ENCODE data around the gene BRD3. TPM values are rescaled to one million over a fixed set of nuclear protein-coding genes. Genes with fewer than 3 reads are reported as not detected.

Gene BRD3
- total and polyA plus RNA-seq, 3 donors from 2014 or later = 30.2 to 64.5 (median 44.3) TPM

DNA sequence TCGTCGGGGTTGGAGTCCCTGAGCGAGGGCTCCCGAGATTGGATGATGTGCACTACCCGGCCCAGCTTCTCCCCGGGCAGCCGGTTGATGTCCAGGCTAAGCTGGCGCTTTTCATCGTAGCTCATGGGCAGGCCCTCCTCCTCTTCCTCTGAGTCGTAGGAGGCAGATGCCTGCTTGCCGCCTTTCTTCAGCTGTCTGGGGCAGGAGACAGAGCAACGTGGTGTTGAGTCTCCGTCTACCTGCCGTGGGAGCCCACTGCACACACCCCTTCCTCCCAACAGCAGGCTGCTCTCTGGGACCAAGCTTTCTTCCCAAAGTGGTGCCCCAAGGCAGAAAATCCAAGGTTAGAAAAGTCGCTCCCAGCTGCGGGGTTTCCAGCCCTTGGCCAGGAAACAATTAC, 31.7 kb downstream of the BRD3 start:
- no peak overlapping the region for H3K4me3 ChIP-seq
- no peaks in the 10 kb centered on the region for H3K36me3 ChIP-seq (ENCODE audit: low read depth, missing control alignments)
- H3K27me3 ChIP-seq = no peaks in the 10 kb centered on the region
- intact Hi-C loops (cut with DNase I; ENCODE audit: low total_unique reads) = no loop called here
- H3K9me3 ChIP-seq = no peaks in the 10 kb centered on the region
- TF ChIP-seq POLR2A (IDR thresholded peaks at IDR 0.05) = no peak
- TF ChIP-seq, protein P1, sequence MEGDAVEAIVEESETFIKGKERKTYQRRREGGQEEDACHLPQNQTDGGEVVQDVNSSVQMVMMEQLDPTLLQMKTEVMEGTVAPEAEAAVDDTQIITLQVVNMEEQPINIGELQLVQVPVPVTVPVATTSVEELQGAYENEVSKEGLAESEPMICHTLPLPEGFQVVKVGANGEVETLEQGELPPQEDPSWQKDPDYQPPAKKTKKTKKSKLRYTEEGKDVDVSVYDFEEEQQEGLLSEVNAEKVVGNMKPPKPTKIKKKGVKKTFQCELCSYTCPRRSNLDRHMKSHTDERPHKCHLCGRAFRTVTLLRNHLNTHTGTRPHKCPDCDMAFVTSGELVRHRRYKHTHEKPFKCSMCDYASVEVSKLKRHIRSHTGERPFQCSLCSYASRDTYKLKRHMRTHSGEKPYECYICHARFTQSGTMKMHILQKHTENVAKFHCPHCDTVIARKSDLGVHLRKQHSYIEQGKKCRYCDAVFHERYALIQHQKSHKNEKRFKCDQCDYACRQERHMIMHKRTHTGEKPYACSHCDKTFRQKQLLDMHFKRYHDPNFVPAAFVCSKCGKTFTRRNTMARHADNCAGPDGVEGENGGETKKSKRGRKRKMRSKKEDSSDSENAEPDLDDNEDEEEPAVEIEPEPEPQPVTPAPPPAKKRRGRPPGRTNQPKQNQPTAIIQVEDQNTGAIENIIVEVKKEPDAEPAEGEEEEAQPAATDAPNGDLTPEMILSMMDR (IDR thresholded peaks at IDR 0.05) = no peak
- H3K27ac ChIP-seq = no peak overlapping the region
- peaks cover 6% of the 10 kb centered on the region for H3K4me1 ChIP-seq
- WGBS, 2 donors = 90 to 94% methylated on average over 15 to 16 of the region's 16 CpGs
- no peak for DNase-seq

DNA sequence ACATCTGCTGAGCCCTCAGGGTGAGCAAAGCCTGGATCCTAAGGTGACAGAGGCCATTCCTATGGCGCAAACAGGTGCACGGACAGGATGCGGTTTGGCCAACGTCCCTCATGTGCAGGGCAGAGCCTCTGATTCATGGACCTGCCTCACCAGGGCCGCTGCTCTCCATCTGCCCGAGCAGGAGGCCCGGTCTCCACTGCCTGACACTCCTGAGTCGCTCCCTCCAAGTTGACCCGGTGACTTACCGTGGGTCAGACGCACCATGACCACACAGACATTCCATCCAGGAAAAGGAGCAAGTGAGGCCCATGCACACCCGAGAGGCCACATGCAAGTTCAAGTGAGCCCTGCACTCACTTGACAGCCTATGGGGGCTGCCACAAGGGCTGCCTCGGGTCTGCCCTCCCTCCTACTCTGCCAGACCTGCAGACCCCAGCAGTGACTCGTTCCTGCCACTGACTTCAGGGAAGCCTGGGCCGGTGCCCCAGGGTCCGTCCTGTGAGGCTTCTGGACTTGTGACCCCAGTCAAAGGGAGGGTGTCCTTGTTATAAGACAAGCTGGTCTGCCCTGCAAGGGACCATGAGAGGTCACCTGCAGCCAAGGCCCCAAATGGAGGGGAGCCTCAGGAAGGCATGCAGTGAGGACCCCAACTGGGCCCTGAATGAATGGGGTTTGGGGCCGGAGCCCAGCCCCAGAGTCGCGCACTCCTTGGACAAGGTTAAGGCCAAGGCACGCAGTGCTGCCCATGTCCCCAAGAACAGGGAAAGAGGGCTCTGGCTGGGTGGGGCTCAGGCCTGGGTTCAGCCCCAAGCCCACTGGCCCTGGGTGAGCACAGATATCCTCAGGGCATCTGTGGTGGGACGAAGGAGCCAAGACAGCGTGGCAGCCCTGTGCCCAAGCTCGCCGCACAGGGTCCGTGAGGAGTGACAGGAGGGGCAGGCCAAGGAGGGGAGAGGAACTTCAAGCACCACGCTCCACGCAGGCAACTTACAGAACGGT, 32.5 kb downstream of the BRD3 start:
- 92 to 95% methylated on average over 7 to 28 of the region's 28 CpGs for WGBS, 2 donors

GRCh38 chr9:134034215-134035040, 33.4 kb downstream of the BRD3 start:
- intact Hi-C loops (cut with DNase I; ENCODE audit: low total_unique reads) = no loop called here
- H3K9me3 ChIP-seq = no peaks in the 10 kb centered on the region
- H3K4me1 ChIP-seq = peaks cover 2% of the 10 kb centered on the region
- no peak for DNase-seq
- 92% methylated on average over 19 of the region's 19 CpGs; no CpG with 5 or more reads in 1 of the 2 donors for WGBS, 2 donors
- no peak overlapping the region for H3K27ac ChIP-seq
- H3K27me3 ChIP-seq = no peaks in the 10 kb centered on the region
- no peaks in the 10 kb centered on the region for H3K36me3 ChIP-seq (ENCODE audit: low read depth, missing control alignments)
- no peak for TF ChIP-seq POLR2A (IDR thresholded peaks at IDR 0.05)
- TF ChIP-seq, protein P1 (IDR thresholded peaks at IDR 0.05) = no peak
- H3K4me3 ChIP-seq = no peak overlapping the region

More for the DNA sequence above, 32.5 kb downstream of the BRD3 start:
- Histone ChIP-seq H3K27me3 (no peaks in the 10 kb centered on the region), H3K27ac (no peak overlapping the region), H3K4me1 (no peaks in the 10 kb centered on the region), H3K4me3 (no peak overlapping the region), H3K36me3 (ENCODE audit: low read depth, missing control alignments) (no peaks in the 10 kb centered on the region), H3K9me3 (no peaks in the 10 kb centered on the region)
- intact Hi-C loops (cut with DNase I; ENCODE audit: low total_unique reads) = no loop called here
- DNase-seq = no peak
- TF ChIP-seq, protein P1 (IDR thresholded peaks at IDR 0.05) = no peak
- no peak for TF ChIP-seq POLR2A (IDR thresholded peaks at IDR 0.05)

GRCh38 chr9:134033516-134034214, 34.2 kb downstream of the BRD3 start:
- no peaks in the 10 kb centered on the region for H3K9me3 ChIP-seq
- peaks cover 7% of the 10 kb centered on the region for H3K4me1 ChIP-seq
- no peak overlapping the region for H3K27ac ChIP-seq
- WGBS, 2 donors = 93 to 94% methylated on average over 21 to 26 of the region's 26 CpGs
- intact Hi-C loops (cut with DNase I; ENCODE audit: low total_unique reads) = no loop called here
- TF ChIP-seq, protein P1 (IDR thresholded peaks at IDR 0.05) = no peak
- TF ChIP-seq POLR2A (IDR thresholded peaks at IDR 0.05) = no peak
- no peak overlapping the region for H3K4me3 ChIP-seq
- no peaks in the 10 kb centered on the region for H3K27me3 ChIP-seq
- DNase-seq = no peak
- no peaks in the 10 kb centered on the region for H3K36me3 ChIP-seq (ENCODE audit: low read depth, missing control alignments)

Data from testis (tissue), 3 donors.